OCI-M2 (cell line): ENCODE data around the gene NR1H3.
"Not testable (repeated sequence)": the region's sequence is repeated elsewhere in the genome, so short reads cannot be mapped to it uniquely, and the experiment has no call there.

Source experiments
- DNase-seq: peaks from one replicate; lab custom pipeline; 2025; ENCODE audit not compliant: unreplicated experiment; lab: John Stamatoyannopoulos, UW

The NR1H3 gene

DNA sequence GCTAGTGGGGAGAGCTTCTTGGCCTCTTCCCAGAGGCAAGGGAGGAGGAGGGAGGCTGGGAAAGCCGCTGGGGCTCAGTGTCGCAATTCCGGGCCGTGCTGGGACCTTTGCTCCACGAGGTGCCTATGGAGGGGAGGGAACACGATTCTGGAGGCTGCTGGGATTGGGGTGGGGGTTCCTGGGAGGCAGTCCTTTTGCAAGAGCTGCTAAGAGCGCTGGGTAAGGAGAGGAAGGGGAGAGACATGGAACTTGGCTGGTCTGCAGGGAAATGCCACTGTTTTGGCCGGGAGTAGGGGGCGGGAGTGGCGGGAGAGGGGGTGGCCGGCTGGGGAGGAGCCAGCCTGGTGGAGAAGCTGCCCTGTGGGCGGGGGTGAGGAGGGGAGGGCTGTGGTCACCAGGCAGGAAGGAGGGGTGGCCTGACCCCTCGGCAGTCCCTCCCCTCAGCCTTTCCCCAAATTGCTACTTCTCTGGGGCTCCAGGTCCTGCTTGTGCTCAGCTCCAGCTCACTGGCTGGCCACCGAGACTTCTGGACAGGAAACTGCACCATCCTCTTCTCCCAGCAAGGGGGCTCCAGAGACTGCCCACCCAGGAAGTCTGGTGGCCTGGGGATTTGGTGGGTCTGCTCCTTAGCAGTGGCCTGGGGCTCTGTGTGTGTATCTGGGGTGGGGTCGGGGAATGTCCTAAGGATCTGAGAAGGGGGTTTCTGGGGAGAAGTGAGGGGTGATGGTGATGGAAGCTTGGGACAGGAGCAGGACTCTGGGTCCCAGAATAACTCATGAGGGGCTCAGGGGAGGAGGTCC lies at the start of gene NR1H3:
TSS of gene NR1H3 (plus strand) at position 480 of the 800 bp plus-strand sequence. CDS start 1,221 bp downstream, outside the sequence.
- DNase-seq = no peak

DNA sequence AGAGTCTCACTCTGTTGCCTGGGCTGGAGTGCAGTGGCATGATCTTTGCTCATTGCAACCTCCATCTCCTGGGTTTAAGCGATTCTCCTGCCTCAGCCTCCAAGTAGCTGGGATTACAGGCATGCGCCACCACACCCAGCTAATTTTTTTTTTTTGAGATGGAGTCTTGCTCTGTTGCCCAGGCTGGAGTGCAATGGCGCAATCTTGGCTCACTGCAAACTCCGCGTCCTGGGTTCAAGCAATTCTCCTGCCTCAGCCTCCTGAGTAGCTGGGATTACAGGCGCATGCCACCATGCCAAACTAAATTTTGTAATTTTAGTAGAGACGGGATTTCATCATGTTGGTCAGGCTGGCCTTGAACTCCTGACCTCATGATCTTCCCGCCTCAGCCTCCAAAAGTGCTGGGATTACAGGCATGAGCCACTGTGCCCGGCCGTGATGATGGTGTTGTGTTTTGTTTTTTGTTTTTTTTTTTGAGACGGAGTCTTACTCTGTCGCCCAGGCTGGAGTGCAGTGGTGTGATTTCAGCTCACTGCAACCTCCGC lies 49.7 kb upstream of the NR1H3 start:
- DNase-seq = not testable (repeated sequence)

DNA sequence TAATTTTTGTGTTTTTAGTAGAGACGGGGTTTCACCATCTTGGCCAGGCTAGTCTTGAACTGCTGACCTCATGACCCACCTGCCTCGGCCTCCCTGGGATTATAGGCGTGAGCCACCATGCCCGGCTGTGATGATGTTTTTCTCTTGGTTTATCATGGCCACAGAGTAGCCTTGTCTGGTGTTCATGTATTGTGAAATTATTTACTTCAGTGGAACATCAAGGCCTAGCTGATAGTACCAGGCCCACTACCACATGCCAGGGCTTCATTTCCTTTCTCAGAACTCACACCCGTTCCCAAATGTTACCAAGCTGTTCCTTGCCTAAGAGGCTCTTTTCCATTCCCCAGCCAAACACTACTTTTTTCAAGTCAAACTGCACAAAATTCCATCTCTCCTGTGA lies 49.2 kb upstream of the NR1H3 start:
- DNase-seq = no peak

DNA sequence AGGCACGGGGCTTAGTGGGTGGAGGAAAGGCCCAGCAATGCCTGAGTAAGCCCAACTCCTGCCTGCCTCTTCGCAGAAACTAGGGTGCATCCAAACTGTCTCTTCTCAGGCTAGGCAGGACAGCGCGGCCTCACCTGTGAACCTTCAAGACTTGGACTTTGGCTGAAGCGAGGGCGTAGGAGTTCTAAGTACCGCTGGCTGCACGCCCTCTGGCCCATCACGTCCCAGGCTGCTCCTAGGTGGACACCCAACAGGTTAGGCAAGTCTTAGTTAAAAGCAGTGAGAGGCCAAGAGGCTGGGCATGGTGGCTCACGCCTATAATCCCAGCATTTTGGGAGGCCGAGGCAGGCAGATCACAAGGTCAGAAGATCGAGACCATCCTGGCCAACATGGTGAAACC lies 44.9 kb upstream of the NR1H3 start:
- no peak for DNase-seq

DNA sequence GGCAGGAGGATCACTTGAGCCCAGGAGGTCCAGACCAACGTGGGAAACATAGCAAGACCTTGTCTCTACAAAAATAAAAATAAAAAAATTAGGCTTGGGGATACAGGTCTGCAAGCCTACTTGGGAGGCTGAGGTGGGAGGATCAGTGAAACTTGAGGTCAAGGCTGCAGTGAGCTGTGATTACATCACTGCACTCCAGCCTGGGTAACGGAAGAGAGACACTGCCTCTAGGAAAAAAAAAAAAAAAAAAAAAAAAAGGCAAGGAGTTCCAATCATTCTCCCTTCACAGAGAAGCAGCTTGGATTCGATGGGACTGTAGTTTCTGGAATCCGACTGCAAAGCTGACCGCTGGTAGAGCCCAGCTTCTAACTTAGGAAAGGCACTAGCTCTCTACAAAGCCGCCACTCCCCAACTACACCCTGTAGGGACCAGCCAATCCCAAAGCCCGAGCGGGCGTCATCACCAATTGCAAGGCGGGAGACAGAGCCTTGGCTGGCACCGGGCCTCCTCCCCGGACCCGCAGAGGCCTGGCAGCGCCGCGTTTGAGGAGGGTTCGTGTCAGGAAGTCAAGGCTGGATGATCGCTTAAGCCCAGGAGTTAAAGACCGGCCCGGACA lies 43.7 kb upstream of the NR1H3 start:
- peak; percentile 42 for DNase-seq

DNA sequence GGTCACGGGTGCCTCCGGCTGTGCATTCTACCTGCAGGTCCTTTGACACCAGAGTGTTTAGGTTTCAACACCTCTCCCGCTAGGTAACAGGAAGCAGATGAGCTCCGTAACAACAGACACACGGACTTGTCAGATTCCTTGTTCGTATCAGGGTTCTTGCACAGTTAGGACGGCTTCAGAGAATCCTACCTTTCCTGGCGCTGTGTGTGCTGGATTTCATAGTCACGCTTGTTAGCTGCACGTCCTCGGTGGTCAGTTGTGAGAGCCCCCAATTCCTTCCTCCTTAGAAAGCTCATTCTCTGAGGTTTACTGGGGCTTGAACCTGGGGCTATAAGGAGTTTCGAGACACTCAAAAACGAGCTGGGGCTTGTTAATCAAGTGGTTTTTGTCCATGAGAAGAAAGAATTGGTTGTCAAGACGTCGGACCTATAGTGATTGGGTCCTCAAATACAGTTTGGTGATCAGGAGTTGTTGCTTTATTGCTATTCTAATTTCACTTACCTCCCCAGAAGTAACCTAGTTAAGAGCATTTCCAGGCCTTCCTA lies 42.4 kb upstream of the NR1H3 start:
- no peak for DNase-seq

DNA sequence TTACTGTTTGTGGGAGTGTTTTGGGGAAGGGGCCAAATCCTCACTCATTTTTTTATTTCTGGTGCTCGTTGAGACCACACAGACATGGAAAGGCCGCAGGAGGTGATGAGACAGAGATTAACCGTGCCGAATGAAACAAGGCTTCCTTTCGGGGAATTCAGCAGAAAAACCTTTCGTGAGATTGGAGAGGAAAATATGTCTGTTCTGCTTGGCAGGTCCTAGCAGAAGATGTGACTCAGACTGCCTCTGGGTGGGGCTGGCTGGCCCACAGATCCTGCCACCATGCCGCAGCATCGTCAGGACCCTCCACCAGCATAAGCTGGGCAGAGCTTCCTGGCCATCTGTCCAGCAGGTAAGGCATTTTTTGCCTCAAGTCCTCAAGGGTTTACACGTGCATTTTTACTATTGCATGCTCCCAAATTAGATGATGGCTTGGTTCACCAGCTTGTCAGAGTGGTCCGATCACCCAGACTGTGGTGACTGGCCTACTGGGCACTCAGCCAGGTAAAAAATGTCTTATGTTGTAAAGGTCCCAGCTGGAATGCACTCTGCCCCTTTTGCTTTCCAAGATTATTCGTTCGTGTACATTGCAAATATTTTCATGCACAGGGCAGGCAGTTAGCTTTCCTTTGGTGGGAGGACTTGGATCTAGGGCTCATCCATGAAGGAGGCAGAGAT lies 41.5 kb upstream of the NR1H3 start:
- DNase-seq = no peak

DNA sequence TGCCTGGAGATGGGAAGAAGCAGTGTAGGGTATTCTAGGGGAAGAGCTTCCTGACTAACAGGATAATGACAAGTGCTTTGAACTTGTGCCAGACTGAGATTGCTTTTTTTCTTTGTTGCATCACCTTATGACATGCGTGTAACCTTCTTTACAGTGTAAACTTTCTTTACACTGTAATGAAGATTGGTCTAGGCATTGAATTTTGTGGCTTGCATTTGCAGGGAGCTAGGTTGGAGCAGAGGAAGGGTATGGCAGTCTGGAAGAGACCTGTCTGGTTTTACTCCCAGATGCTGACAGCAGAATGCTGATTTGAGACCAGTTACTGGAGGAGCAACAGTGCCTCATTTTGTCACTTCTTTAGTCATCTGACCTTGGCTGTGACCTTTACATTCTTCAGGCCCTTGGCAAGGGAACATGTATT lies 37.4 kb upstream of the NR1H3 start:
- DNase-seq = no peak

DNA sequence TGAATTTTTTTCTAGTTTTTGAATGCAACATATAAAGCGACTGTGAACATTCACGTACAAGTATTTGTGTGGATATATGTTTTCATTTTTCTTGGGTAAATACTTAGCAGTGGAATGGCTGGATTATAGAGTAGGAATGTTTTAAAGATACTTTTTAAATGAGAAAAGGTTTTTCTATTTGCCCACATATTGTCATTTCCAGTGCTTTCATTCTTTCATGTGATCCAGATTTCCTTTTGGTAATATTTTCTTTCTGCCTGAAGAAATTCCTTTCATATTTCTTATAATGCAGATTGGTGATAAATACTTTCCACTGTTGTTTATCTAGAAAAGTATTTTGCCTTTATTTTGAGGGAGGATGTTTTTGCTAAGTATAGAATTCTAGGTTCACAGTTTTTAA lies 35.1 kb upstream of the NR1H3 start:
- DNase-seq = no peak

DNA sequence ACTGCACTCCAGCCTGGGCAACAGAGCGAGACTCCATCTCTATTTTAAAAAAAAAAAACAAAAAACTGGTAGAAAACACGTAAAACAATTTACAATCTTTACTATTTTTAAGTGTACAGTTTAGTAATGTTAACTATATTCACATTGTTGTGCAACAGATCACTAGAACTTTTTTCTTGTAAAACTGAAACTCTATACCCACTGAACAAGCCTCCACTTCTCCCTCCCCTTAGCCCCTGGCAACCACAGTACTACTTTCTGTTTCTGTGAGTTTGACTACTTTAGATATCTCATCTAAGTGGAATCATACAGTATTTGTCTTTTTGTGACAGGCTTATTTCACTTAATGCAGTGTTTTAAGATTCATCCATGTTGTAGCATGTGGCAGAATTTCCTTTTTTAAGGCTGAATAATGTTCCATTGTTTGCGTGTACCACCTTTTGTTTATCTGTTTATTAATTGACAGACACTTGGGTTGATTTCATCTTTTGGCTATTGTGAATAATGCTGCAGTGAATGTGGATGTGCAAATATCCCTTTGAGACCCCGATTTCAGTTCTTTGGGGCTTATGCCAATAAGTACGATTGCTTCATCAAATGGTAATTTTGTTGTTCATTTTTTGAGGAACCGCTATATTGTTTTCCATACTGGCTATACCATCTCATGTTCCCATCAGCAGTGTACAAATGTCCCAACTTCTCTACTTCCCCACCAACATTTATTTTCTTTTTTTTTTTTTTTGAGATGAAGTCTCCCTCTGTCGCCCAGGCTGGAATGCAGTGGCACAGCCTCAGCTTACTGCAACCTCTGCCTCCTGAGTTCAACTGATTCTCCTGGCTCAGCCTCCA lies 32.0 kb upstream of the NR1H3 start:
- no peak for DNase-seq

DNA sequence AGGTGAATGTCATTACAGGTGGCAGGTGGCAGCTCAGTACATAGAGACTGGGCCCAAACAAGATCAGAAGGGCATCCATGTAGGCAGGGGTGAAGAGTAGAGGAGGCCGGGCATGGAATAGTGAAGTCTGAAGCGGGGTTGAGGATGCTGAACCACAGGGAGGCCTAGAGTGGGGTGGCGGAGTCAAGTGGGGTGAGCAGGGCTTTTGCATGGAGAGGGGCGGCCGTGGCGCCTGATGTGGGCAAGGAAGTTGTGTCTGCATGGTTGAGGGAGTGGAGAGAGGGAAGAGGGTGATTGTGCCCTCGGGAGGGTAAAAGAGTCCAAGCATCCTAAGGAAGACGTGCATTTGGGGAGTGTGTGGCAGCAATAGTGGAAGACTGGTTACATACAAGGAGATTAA lies 28.6 kb upstream of the NR1H3 start:
- DNase-seq = no peak

DNA sequence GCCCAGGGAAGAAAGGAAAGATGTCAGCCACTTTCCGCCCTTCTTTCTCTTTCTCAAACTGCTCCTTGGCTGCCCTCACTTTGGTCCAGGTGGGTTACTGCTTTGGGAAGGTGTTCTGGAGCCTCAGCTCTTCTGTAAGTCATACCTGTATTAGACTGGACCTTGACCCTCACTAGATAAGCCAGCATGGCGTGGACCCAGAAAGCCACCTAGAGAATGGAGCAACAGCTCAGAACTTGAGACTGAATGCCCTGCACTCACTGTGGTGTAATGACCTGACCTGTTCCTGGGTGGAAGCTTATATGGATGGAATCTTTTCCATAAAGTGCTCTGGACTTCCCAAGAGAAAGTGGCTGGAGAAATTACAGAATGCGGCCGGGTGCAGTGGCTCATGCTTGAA lies 24.7 kb upstream of the NR1H3 start:
- DNase-seq = no peak

DNA sequence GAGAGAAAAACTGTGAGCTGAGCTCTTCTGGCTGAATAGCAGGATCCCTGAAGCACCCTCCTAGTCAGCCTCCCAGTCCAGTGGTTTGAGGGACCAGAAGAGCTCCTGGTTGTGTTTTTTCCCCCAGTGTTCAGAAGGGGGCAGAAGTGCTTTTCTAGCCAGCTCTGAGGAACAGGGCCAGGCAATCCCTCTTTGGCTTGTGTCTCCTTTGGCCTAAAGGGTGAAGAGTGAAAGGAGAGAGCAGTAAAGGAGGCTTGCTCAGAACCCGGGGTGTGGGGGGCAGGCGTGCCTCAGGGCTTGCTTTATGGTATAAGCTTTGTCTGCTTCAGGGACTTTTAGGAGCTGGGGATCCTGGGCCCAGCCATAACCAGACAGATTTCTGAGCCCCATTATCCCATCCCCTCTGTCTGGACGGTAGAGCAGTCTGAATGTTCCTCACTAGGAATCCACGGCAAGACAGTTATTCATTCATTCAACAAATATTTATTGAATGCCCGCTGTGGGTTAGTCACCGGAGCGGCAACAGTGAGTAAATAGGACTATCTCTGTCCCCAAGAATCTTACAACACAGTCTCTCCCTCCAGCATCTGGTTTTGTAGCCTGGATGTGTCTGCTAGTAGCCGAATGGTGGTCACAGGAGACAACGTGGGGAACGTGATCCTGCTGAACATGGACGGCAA lies 23.7 kb upstream of the NR1H3 start:
- no peak for DNase-seq

DNA sequence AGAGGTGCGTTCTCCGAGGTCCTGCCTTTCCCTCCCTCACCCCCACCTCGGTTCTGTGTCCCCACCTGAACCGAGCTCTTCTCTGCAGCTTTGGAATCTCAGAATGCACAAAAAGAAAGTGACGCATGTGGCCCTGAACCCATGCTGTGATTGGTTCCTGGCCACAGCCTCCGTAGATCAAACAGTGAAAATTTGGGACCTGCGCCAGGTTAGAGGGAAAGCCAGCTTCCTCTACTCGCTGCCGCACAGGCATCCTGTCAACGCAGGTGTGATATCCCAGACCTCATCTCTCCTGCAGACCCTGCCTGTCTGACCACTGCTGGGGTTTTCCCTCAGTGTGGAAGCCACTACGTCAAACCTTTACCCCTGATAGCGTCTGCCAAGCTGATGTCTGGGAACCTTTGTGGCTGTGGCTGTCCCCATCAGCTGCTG lies 23.1 kb upstream of the NR1H3 start:
- DNase-seq = no peak

DNA sequence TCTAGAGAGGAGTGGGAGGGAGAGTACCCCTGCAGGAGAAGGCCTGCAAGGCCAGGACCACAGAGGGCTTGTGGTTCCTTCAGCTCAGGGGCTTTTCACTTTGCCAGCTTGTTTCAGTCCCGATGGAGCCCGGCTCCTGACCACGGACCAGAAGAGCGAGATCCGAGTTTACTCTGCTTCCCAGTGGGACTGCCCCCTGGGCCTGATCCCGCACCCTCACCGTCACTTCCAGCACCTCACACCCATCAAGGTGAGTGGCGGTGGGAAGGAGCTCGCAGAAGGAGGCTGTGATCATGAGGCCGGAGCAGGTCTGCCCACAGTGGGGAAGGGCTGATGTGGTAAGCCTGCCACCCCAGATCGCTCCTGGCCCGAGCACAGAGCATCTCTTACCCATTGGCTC lies 22.6 kb upstream of the NR1H3 start:
- no peak for DNase-seq

DNA sequence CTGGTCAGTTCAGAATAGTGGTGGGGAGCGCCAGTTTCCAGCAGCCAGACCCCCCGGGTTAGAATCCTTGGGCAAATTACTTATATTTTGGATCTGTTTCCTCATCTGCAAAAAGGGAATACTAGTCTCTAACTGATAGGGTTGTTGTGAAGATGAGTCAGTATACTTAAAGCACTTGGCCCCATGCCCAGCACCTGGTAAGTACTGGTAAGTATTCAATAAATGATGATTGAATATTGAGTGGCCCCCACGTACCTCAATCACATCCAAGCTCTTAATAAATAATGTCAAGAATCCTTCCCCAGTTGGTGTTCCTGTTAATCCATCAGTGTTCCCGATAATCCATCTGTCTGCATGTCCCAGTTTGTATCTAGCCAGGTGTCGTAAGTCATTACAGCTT lies 21.3 kb upstream of the NR1H3 start:
- DNase-seq = no peak

DNA sequence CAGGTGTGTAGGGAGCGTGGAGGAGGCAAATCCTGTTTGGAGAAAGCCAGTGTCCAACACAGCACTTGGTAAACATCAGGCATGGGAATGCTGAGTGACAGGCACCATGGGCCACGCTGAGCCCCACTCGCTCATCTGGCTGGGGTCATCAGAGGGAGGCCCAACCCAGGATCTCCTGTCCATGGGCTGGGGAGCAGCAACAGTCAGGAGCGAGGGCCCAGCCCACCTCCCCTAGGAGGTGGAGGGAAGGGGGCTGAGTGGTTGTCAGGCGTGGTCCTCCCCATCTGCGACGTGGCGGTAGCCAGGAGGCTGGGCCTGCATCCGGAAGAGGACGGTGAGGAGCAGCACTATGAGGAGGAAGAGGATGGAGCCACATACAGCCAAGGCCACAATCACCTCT lies 17.9 kb upstream of the NR1H3 start:
- DNase-seq = no peak

DNA sequence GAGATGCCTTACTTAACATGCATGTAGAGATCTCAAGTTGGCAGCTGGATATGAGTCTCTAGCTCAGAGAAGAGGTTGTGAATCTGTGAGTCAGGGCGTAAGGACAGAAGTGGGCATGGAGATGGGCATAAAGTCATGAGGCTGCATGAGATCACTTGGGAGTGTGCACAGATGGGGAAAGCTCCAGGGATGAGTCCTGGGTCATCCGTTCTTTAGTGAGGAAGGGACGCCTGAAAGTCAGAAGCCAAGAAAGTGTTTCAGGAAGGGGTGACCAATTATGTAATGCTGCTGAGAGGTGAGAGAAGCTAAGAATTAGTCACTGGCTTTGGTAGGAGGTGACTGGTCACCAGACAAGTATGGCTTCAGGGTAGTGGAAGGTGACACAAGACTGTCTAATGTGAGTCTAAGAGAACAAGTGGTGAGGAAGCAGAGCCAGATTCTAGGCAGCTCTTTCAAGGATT lies 15.9 kb upstream of the NR1H3 start:
- DNase-seq = no peak

DNA sequence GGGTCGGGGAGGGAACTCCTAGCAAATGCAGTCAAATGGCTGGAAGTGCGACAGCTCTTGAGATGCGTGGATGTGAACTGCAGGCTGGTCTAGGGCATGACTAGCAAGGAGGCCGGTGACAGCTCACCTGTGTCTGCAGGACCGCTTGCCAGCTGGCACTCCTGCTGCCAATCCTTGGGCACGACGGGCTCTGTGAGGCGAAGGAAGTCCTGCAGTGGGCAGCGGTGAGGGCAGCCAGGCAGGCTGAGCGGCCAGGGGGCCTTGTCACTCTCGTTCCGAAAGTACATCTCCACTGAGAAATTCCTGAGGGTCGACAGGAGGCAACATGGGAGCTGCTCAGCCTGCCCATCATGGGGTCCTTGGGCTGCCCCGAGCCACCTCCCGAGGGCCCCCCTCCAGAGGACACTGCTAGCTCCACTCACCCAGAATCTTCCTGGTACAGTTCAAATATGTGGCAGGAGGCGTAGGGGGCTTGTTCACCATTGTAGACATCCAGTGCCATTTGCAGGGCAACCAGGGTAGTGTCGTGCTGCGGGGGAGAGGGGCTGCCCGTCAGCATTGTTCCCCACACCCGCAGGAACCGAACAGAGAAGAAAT lies 15.1 kb upstream of the NR1H3 start:
- no peak for DNase-seq

DNA sequence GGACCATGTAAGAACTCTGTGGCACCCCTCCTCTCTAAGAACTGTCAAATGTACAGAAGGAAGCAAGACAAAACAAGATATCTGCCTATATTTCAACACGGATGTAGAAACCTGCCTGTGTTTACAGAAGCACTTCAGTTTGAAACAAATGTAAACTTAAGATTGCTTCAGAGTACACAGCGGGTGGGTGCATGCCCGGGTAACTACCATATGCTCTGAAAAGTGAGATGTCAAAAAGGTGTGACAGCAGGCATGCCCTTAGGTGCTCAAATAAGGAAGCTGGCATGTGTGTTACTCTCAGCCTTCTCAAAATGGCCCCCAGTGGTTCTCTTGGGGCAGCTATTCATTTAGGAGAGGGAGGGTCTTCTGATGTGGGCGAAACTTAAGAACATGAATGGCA lies 14.3 kb upstream of the NR1H3 start:
- no peak for DNase-seq
